Mesenteric fat pad (tissue), 1 donor: Measurements from ENCODE around the gene ATOX1. TPM values are rescaled to one million over a fixed set of nuclear protein-coding genes. Genes with fewer than 3 reads are reported as not detected.
"Not testable (repeated sequence)": the region's sequence is repeated elsewhere in the genome, so short reads cannot be mapped to it uniquely, and the experiment has no call there.

Experiments
- DNase-seq: peaks from one replicate; pipeline ENCODE4 v3.0.0-alpha.2; 2020; ENCODE audit warnings: low spot score
- total RNA-seq: library from RNA; stranded (reverse); fragmentation: NEBNext Ultra II Directional; extraction: Animal tissue kit (Norgen Biotek cat#: 25700); gene quantifications from one replicate; pipeline ENCODE4 v1.2.1, GENCODE V29; 2021
- donor health status: DM: yes; HTN: yes; CAD: no.

ATOX1 gene
- total RNA-seq, 1 donor from 2014 or later: 99.2 TPM

DNA sequence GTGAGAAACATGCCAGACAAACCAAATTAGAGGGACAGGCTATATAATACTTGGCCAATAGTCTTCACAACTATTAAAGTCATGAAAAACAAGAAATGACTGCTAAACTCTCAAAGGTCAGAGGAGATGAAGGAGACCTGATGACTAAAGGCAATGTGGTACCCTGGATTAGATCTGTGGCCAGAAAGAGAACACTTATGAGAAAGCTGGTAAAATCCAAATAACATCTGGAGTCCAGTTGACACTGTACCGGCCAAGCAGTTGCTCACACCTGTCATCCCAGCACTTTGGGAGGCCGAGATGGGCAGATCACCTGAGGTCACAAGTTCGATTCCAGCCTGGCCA lies 24.4 kb downstream of the ATOX1 start:
- no peak for DNase-seq

- DNase-seq: no peak
Observed at GRCh38 chr5:151733358-151734063, 24.9 kb downstream of the ATOX1 start.

DNA sequence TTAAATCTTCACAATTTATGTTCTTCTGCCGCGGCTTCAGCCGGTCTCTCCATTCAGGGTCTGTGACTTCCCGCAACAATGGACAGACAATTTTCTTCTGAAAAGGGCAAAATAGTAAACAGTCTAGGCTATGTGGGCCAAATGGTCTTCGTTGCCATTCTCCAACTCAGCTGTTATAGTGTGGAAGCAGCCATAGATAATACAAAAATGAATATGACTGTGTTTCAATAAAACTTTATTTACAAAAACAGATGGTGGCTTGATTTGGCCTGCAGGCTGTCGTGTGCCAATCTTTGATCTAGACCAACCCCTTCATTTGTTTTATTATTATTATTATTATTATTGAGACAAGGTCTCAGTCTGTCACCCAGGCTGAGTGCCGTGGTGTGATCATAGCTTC lies 28.1 kb downstream of the ATOX1 start:
- no peak for DNase-seq

- DNase-seq: not testable (repeated sequence)
Observed at GRCh38 chr5:151729597-151729996, 28.8 kb downstream of the ATOX1 start.

GRCh38 chr5:151724360-151724759 lies 34.1 kb downstream of the ATOX1 start:
- DNase-seq: no peak

- DNase-seq: no peak
Observed at GRCh38 chr5:151722546-151722945, 35.9 kb downstream of the ATOX1 start.

- DNase-seq: no peak
Observed at GRCh38 chr5:151721812-151722391, 36.5 kb downstream of the ATOX1 start.

GRCh38 chr5:151721087-151721646 lies 37.3 kb downstream of the ATOX1 start:
- no peak for DNase-seq

DNA sequence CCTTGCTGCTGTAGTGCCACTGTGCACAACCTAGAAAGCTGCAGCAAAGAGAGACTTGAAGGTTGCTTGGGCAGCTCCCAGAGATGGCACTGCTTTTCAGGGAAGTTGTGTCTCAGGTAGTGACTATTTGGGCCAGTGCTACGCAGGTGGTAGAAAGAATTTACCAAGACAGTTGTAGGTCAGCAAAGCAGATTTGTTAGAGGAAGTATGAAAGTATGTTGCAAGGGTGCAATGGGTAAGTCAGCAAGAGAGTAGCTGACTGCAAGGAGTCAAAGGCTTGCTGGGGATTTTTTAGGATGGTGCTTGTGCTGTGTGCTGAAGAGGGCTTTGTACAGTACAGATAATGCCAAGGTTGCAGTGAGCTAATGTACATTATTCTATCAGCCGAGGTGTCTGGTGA lies 38.2 kb downstream of the ATOX1 start:
- DNase-seq: no peak

GRCh38 chr5:151719228-151720000 lies 39.0 kb downstream of the ATOX1 start:
- DNase-seq: no peak

DNA sequence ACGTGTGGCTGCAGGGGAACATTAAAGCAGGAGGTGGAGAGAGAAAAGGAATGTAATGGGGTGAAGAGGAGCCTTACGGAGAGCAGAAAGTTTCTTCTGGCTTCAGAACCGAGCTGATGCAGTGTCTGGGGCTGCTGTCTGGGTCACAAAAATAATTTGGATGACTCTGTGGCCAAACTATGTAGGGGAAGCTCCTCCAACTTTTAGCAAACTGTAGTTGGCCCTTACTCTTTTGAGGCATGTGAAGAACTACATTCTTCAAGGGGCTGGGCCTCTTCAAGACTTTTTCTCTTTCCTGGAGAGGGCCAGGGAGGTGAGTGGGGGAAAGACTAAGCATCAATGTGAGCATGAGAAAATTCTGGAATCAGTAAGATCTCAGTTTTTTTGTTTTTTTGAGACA lies 39.8 kb downstream of the ATOX1 start:
- no peak for DNase-seq

DNA sequence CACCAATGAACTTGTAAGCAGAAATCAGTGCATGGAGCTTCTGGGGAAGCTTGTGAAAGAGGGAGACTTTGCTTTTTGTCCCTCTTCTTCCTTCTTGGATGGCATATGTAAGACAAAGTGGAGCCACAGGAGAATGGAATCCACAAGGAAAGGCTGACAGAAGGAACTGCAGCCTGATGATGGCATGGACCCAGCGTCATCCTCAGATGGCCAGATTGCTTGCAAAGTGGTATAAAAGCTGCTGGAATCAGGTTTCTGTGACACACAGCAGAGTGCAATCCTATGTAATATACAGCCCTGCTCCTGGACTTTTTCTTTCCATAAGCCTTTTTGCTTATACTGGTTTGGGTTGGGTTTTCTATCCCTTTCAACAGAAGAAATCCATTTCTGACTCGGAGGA lies 40.3 kb downstream of the ATOX1 start:
- no peak for DNase-seq

DNA sequence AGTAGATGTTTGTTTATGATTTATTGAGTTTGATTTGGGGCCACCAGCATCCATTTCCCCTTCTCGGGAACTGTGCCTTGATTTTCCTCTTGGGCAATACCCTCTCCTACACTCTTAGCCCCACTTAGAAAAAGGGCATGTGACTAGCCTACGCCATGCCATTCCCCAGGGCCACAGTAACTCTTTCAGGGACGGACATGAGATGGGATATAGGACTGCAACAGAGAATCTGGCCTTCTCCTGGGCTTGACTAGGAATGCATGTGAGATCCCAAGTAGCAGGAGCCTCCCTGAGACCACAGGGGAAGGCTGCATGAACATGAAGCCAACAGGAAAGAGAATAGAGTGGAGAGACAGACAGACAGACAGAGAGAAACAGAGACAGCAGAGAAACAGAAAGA lies 41.0 kb downstream of the ATOX1 start:
- no peak for DNase-seq

DNA sequence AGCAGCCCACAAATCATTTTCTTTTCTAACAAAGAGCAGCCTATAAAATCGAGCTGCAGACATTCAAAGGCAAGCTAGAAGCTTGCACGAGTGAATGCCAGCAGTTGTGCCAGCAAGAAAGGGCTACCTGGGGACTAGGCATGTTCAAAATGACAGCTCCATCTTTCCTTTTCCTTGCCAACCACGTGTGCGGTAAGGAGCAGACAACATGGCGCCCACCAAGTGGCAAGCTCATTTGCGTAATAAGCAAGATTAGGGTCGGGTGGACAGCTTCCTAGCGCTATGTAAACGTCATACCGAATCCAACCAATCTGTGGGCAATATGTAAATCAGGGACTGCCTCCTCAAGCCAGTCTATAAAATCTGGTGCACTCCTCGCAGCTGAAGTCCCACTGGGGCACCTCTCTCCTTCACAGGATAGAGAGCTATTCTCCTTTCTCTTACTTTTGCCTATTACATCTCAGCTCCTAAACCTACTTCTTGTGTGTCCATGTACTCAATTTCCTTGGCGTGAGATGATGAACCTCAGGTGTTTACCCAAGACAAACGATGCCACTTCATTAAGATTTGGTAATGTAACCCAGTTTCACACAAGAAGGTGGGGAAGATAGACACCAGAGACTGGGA lies 49.2 kb downstream of the ATOX1 start:
- DNase-seq: no peak

DNA sequence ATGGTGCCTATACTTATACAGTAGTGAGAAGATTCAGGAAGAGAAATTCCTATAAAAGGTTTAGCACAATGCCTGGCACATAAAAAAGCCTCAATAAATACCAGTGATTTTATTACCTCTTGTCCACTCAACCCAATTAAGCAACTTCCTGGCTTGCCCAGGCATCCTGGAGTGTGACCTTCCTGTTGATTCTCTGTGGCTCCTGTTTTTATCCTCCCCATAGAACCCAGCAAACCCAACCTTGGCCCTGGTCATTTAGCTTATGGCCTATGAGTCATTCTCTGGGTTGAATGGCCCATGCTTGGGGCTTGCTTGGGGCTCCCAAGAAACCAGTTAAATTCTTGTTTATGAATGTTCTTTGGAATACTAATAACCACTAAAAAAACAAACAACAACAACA lies 50.3 kb downstream of the ATOX1 start:
- no peak for DNase-seq

DNA sequence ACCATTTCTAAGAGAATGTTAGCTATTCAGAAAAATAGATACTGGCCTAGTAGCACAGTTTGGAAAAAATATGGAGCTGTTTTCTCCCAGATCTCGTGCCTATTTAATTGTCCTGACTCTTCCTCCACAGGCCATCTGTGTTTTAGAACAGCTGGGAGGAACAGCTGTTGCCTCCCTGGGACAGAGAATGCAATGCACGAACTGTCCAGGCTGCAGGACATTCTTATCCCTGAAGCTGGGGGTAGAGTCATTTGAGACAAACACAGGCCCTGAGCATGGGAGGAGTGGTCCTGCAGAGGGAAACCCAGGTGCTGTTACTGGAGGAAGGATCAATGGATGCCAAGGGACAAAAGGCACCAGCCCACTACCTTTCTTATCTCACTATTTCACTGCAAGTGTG lies 50.9 kb downstream of the ATOX1 start:
- no peak for DNase-seq

DNA sequence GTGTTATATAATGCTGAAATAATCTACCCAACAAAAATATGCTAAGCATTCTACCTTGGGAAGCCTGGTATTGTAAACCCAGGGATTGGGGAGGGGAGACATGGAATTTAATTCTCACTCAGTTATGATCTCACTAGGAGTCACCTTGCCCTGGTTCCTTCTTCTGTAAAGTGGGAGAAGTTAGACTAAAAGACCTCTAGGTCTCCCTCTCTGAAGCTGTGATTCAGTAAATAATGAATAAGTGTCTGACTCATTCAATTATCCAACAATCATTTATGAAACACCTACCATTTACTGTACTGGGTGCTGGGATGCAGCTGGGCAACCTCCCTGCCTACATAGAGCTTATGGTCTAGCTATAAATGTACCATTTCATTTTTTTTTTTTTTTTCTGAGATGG lies 51.5 kb downstream of the ATOX1 start:
- no peak for DNase-seq

GRCh38 chr5:151703780-151704179 lies 54.7 kb downstream of the ATOX1 start:
- DNase-seq: no peak

GRCh38 chr5:151703227-151703626 lies 55.2 kb downstream of the ATOX1 start:
- no peak for DNase-seq

DNA sequence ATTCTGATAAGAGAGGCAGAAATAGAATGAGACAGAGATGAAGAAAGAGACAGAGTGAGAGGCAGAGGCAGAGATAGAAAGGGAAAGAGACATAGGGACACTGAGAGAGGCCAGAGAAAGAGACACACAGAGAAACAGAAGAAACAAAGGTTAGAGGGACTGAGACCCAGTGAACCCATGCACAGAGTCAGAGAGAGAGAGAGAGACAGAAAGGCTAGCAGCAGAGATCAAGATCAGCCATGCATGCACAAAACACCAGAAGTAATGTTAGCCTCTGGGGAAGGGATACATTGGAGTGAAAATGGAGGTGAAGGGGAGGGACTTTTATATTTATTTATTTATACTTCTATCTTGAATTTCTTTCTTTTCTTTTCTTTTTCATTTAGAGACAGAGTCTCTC lies 57.6 kb downstream of the ATOX1 start:
- DNase-seq: no peak

- no peak for DNase-seq
Observed at GRCh38 chr5:151700296-151700695, 58.1 kb downstream of the ATOX1 start.
